ENCODE results near the gene CSNK1A1. TPM values are rescaled to one million over a fixed set of nuclear protein-coding genes. Genes with fewer than 3 reads are reported as not detected.

The CSNK1A1 gene
- total RNA-seq, 4 donors from 2014 or later: 146 to 200 (median 166) TPM

DNA sequence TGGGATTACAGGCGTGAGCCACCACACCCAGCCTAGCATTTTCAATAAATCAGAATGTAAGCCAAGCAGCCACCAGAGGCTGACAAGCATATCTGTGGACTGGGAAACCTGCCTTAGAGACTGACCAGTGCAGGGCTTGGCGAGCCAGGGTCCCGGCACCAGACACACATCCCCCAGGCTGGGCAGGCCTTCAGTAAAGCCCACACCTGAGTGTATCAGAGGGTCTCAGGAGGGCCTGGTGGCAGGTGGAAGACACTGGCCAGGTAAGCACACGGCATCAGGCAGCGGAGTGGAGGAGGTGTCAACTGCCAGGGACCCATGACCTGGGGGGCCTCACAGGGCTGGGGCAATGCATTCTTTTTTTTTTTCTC lies 93.9 kb downstream of the CSNK1A1 start:
- Histone ChIP-seq H3K27me3 (no peaks in the 10 kb centered on the region), H3K4me3 (no peak overlapping the region), H3K4me1 (peaks cover 0 to 11% (median 4%) of the 10 kb centered on the region in 4 donors), H3K36me3 (no peaks in the 10 kb centered on the region), H3K27ac (no peak overlapping the region), H3K9me3 (no peaks in the 10 kb centered on the region)
- TF ChIP-seq, protein P1, sequence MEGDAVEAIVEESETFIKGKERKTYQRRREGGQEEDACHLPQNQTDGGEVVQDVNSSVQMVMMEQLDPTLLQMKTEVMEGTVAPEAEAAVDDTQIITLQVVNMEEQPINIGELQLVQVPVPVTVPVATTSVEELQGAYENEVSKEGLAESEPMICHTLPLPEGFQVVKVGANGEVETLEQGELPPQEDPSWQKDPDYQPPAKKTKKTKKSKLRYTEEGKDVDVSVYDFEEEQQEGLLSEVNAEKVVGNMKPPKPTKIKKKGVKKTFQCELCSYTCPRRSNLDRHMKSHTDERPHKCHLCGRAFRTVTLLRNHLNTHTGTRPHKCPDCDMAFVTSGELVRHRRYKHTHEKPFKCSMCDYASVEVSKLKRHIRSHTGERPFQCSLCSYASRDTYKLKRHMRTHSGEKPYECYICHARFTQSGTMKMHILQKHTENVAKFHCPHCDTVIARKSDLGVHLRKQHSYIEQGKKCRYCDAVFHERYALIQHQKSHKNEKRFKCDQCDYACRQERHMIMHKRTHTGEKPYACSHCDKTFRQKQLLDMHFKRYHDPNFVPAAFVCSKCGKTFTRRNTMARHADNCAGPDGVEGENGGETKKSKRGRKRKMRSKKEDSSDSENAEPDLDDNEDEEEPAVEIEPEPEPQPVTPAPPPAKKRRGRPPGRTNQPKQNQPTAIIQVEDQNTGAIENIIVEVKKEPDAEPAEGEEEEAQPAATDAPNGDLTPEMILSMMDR (IDR thresholded peaks at IDR 0.05): no peak
- TF ChIP-seq POLR2A (IDR thresholded peaks at IDR 0.05): no peak
- DNase-seq (ENCODE audit: low spot score in 2 of 2): no peak
- 95 to 97% methylated on average over 4 to 5 of the region's 5 CpGs for WGBS, 2 donors

DNA sequence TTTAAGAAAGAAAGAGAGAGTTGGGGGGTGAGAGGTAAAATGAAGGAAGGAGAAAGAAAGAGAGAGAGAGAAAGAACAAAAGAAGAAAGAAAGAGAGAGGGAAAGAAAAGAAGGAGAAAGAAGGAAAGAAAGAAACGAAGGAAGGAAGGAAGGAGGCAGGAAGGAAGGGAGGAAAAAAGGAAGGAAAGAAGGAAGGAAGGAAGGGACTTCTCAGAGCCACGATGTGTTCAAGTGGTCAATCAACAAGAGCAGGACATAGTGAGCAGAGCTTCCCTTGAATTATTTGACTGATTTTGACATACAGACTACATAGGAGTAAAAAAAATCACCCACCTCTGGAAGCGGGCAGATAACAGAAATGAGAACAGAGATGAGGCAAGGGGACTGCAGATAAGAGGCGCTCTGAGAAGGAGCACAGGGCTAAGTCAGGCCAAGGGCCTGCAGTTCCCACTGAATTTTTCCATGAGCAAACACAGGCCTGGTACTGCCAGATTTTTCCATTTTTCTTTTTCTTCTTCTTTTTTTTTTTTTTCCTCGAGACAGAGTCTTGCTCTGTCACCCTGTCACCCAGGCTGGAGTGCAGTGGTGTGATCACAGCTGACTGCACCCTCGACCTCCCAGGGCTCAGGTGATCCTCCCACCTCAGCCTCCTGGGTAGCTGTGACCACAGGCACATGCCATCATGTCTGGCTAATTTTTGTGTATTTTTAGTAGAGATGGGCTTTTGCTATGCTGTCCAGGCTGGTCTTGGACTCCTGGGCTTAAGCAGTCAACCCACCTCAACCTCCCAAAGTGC lies 94.4 kb downstream of the CSNK1A1 start:
- Histone ChIP-seq H3K27me3 (no peaks in the 10 kb centered on the region), H3K36me3 (no peaks in the 10 kb centered on the region), H3K4me1 (peaks cover 0 to 16% (median 10%) of the 10 kb centered on the region in 4 donors), H3K9me3 (no peaks in the 10 kb centered on the region), H3K4me3 (no peak overlapping the region), H3K27ac (peak overlapping the region in 1 of 4 donors; percentile 48)
- 62 to 65% methylated on average over 6 of the region's 6 CpGs for WGBS, 2 donors
- no peak for TF ChIP-seq POLR2A (IDR thresholded peaks at IDR 0.05)
- DNase-seq (ENCODE audit: low spot score in 2 of 2): no peak

DNA sequence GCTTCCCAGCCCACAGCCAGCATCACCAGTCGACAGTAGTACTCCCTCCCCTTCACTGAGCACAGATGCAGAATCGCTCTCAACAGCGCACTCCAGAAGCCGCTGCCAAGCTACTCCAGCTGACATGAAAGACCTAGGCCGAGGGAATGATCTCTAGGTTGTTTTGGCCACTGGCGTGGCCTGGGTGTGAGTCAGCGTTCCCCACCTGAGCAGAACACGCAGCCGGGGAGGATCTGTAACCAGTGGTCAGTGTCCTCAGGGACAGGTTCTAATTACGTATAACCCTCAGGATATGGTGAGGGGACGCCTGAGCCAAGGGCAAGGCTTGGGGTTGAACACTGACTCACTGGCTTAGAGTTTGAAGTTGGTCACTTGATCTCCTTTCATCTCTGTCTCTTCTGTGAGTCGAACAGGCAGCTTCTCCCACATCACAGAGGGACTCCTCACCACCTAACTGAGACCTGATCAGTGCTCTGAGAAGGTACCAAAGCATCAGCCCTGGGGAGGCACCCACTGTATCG lies 95.3 kb downstream of the CSNK1A1 start:
- no peaks in the 10 kb centered on the region for H3K27me3 ChIP-seq
- no peaks in the 10 kb centered on the region for H3K36me3 ChIP-seq
- 62 to 70% methylated on average over 13 of the region's 13 CpGs for WGBS, 2 donors
- peak overlapping the region in 2 of 4 donors; percentile 20 to 48 for H3K27ac ChIP-seq
- no peaks in the 10 kb centered on the region for H3K9me3 ChIP-seq
- DNase-seq (ENCODE audit: low spot score in 2 of 2): no peak
- TF ChIP-seq EP300 (IDR thresholded peaks at IDR 0.05) (no peak), POLR2A (IDR thresholded peaks at IDR 0.05) (no peak)
- TF ChIP-seq, protein P1 (IDR thresholded peaks at IDR 0.05): no peak
- H3K4me1 ChIP-seq: peaks cover 0 to 25% (median 17%) of the 10 kb centered on the region in 4 donors
- H3K4me3 ChIP-seq: no peak overlapping the region

GRCh38 chr5:149453618-149454415 lies 97.4 kb downstream of the CSNK1A1 start:
- Histone ChIP-seq H3K27ac (peak overlapping the region in 3 of 4 donors; percentile 72 to 87 (median 85)), H3K4me3 (no peak overlapping the region), H3K36me3 (no peaks in the 10 kb centered on the region), H3K27me3 (no peaks in the 10 kb centered on the region), H3K9me3 (no peaks in the 10 kb centered on the region), H3K4me1 (peaks cover 0 to 40% (median 26%) of the 10 kb centered on the region in 4 donors)
- DNase-seq (ENCODE audit: low spot score in 2 of 2): no peak
- WGBS, 2 donors: 83 to 84% methylated on average over 9 to 10 of the region's 10 CpGs
- no peak for TF ChIP-seq POLR2A (IDR thresholded peaks at IDR 0.05)

DNA sequence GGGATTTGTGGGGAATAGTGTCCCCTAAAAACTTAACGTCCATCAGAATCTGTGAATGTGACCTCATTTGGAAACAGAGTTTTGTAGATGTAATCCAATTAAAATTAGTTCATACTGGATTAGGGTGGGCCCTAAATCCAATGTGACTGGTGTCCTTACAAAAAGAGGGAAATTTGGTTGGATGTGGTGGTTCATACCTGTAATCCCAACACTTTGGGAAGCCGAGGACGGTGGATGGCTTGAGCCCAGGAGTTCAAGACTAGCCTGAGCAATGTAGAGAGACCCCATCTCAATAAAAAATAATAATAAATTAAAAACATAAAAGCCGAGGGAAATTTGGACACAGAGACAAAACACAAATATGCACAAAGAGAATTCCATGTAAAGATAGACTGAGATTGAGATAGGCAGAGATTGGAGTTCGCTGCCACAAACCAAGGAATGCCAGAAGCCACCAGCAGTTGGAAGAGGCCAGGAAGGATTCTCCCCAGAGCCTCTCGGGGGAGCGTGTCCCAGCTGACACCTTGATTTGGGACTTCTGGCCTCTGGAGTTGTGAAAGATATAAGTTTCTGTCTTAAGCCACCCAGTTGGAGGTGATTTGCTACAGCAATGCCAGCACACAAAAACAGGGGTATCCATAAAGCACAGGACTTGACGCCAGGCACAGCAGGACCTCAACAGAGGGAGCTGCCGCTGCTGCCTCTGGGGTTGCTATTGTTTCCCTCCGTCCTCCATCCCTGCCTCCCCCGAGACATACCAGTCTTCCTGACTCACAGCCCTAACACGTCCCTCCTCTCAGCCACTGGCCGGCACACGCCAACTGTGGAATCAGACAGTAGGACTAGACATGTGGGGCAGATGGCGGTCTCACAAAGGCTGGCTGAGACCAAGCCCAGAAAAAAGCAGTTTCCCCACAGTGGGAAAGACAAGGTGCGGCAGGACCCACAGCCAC lies 98.3 kb downstream of the CSNK1A1 start:
- no peak for DNase-seq (ENCODE audit: low spot score in 2 of 2)
- TF ChIP-seq EP300 (IDR thresholded peaks at IDR 0.05) (peak in 1 of 2 donors; percentile 5), POLR2A (IDR thresholded peaks at IDR 0.05) (no peak)
- TF ChIP-seq, protein P1 (IDR thresholded peaks at IDR 0.05): no peak
- Histone ChIP-seq H3K27me3 (no peaks in the 10 kb centered on the region), H3K36me3 (no peaks in the 10 kb centered on the region), H3K4me3 (no peak overlapping the region), H3K4me1 (peaks cover 0 to 40% (median 26%) of the 10 kb centered on the region in 4 donors), H3K27ac (peak overlapping the region; percentile 60 to 87 (median 78)), H3K9me3 (no peaks in the 10 kb centered on the region)
- 66 to 73% methylated on average over 16 of the region's 16 CpGs for WGBS, 2 donors
